Testis (tissue), 2 donors: ENCODE results near the gene UVRAG.

ENCODE experiments used
- POLR2A ChIP-seq: fragments of 450-650 bp; IDR thresholded peaks from one replicate; pipeline ENCODE4 v1.6.1; 2017; ENCODE audit warnings: antibody characterized with exemption, mild to moderate bottlenecking, moderate library complexity
- TF ChIP-seq, protein P1 (sequence below), 3 experiments: fragments of 450-650 bp in 2 of 3; fragments of 200-600 bp in 1 of 3; sonication (generic) in 1 of 3; IDR thresholded peaks; one replicate each; pipeline ENCODE4 v1.5.1; 2016 to 2019; ENCODE audit warnings: antibody characterized with exemption in 3 of 3, mild to moderate bottlenecking in 2 of 3, moderate library complexity in 1 of 3

DNA sequence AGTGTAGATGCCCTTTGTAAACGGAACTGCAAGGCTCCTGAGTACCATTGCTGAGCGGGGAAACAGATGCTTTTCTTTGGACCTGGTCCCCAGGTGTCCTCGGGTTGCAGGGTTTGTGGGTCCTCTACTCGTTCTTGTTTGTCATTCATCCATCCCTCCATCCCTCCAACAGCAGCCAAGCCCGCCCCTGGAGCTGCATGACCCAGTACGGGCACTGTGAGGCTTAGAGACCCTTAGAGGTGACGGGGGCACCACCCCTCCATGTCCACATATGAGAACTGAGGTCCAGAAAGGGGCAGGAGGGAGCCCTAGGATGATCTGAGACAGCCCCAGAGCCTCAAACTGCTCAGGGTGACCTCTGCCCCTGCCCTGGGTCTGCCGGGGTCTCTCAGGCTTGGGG is 345.8 kb downstream of the UVRAG start:
- no peak for TF ChIP-seq POLR2A
- TF ChIP-seq, protein P1, sequence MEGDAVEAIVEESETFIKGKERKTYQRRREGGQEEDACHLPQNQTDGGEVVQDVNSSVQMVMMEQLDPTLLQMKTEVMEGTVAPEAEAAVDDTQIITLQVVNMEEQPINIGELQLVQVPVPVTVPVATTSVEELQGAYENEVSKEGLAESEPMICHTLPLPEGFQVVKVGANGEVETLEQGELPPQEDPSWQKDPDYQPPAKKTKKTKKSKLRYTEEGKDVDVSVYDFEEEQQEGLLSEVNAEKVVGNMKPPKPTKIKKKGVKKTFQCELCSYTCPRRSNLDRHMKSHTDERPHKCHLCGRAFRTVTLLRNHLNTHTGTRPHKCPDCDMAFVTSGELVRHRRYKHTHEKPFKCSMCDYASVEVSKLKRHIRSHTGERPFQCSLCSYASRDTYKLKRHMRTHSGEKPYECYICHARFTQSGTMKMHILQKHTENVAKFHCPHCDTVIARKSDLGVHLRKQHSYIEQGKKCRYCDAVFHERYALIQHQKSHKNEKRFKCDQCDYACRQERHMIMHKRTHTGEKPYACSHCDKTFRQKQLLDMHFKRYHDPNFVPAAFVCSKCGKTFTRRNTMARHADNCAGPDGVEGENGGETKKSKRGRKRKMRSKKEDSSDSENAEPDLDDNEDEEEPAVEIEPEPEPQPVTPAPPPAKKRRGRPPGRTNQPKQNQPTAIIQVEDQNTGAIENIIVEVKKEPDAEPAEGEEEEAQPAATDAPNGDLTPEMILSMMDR (IDR thresholded peaks at IDR 0.05): no peak
